ENCODE results near the gene PDE3A.

The PDE3A gene

DNA sequence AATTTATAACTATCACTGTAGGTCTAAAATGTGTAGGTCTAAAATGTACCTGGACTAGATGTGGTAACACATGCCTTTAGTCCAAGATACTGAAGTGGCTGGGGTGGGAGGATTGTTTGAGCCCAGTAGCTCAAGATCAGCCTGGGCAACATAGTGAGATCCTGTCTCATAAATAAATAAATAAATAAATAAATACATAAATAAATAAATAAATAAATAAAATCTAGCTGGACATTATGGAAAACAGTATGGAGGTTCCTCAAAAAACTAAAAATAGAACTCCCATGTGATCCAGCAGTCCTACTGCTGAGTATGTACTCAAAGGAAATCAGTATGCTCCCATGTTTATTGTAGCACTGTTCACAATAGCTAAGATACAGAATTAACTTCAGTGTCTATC lies 24.0 kb downstream of the PDE3A start:
- Mint-ChIP-seq H3K9me3 (no peaks in the 10 kb centered on the region), H3K27ac (no peak overlapping the region), H3K4me3 (no peak overlapping the region), H3K36me3 (no peaks in the 10 kb centered on the region), H3K4me1 (no peaks in the 10 kb centered on the region), H3K27me3 (no peaks in the 10 kb centered on the region)
- DNase-seq (no peak), ATAC-seq (replicated peaks) (no peak)

DNA sequence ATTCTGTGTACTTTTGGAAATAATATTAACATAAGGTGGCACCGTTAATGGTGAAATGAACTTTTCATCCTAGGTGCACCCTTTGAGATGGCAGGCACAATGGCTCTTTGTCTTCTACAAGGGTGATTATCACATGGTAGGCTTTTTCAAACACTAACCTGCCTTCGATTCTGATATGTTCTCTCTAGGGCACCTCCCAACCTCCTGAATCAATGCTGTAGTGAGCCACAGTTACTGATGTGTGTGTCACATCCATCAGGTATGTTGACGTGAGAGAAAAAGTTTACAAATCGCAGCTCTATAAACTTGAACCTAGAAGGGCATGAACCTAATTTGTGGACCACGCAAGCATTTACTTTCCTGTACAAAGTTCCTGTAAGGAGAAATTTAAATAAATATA lies 25.4 kb downstream of the PDE3A start:
- Mint-ChIP-seq H3K9me3 (no peaks in the 10 kb centered on the region), H3K4me3 (no peak overlapping the region), H3K27ac (no peak overlapping the region), H3K27me3 (no peaks in the 10 kb centered on the region), H3K36me3 (no peaks in the 10 kb centered on the region), H3K4me1 (no peaks in the 10 kb centered on the region)
- DNase-seq (no peak), ATAC-seq (replicated peaks) (no peak)

DNA sequence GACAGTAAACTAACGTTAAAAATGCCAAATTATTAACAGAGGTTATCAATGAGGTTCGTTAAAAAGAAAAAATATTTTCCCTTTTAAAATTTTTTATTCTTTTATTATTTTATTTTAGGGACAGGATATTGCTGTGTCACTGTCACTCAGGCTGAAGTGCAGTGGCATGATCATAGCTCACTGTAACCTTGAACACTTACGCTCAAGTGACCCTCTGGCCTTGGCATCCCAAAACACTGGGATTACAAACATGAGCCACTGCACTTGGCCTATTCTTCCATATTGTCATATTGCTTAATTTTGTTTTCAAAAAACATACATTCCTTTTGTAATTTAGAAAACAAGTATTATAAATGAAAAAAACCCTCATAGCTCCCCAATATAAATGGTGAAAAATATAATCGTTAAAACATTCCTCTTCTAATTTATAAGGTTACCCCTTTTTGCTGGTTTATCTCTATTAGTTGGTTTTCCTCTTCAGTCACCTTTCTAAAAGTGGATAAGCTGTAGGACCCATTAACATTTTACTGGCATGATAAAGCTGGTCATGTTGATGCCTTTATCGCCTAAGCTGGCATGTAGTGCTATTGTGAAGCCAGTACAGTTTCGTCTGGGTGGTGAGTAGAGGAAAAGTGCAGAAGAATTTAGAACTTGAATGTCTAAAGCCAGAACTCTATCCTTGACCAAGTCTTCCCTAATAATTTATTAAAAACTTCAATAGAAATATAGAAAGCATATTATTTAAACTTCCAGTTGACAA lies 27.6 kb downstream of the PDE3A start:
- Mint-ChIP-seq H3K27me3 (no peaks in the 10 kb centered on the region), H3K4me1 (no peaks in the 10 kb centered on the region), H3K4me3 (no peak overlapping the region), H3K9me3 (no peaks in the 10 kb centered on the region), H3K36me3 (no peaks in the 10 kb centered on the region), H3K27ac (no peak overlapping the region)
- ATAC-seq (replicated peaks) (no peak), DNase-seq (no peak)

DNA sequence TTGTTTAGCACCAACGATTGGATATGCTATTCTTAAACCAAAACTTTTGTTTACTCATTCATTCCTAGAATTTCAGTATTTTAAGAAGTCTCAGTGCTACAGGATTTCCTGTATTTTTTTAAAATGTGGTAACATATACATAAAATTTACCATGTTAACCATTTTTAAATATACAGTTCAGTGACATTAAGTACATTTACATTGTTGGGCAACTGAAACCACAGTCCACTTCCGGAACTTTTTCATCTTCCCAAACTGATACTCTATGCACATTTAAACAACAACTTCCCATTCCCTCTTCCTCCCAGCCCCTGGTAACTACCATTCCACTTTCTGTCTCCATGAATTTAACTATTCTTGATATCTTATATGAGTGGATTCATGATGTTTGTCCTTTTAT lies 30.3 kb downstream of the PDE3A start:
- Mint-ChIP-seq H3K4me3 (no peak overlapping the region), H3K9me3 (no peaks in the 10 kb centered on the region), H3K27me3 (no peaks in the 10 kb centered on the region), H3K36me3 (no peaks in the 10 kb centered on the region), H3K4me1 (no peaks in the 10 kb centered on the region), H3K27ac (no peak overlapping the region)
- ATAC-seq (replicated peaks) (no peak), DNase-seq (no peak)

DNA sequence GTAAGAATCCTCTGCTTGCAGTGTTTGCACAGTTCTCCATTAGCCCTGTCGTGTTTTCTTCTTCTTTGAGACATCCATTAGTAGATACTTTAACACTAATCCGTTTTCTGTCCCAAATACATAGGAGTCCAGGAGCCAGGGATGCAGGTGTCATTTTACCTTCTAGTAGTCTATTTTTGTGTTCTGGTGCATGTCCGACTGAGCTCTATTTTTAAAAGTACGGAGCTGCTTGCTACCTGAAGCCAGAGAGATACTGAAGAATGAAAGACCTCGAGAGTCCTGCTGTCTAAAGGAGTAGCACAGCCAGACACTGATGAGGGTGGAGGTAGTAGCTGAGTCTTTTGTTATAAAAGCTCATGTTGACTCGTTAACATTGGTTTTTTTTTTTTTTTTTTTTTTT lies 31.7 kb downstream of the PDE3A start:
- no peaks in the 10 kb centered on the region for H3K36me3 Mint-ChIP-seq
- H3K4me1 Mint-ChIP-seq: peaks cover 3 to 4% of the 10 kb centered on the region in 2 donors
- H3K27ac Mint-ChIP-seq: no peak overlapping the region
- no peak for DNase-seq
- no peak for ATAC-seq (replicated peaks)
- no peaks in the 10 kb centered on the region for H3K27me3 Mint-ChIP-seq
- H3K4me3 Mint-ChIP-seq: no peak overlapping the region
- H3K9me3 Mint-ChIP-seq: no peaks in the 10 kb centered on the region

DNA sequence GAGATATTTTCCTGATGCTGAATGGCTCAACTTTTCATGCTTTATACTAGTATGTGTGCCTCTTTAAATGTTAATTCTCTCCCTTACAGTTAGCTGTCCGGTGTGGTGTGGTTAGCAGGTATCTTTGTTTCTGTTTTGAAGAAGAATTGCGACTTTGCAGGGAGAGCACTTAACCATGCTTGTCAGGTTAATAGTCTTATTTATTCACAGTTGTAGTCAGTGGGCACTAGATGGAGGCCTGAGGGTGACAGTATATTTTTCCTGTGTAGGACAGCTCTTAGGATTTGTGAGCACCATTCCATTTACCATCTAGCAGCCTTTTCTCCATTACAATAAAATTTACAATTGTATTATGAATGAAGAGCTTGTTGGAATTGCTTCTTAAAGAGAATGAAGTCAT lies 34.9 kb downstream of the PDE3A start:
- ATAC-seq (replicated peaks): no peak
- Mint-ChIP-seq H3K27ac (no peak overlapping the region), H3K4me3 (no peak overlapping the region), H3K4me1 (peaks cover 8% of the 10 kb centered on the region in 2 donors), H3K9me3 (no peaks in the 10 kb centered on the region), H3K27me3 (no peaks in the 10 kb centered on the region), H3K36me3 (no peaks in the 10 kb centered on the region)
- no peak for DNase-seq

DNA sequence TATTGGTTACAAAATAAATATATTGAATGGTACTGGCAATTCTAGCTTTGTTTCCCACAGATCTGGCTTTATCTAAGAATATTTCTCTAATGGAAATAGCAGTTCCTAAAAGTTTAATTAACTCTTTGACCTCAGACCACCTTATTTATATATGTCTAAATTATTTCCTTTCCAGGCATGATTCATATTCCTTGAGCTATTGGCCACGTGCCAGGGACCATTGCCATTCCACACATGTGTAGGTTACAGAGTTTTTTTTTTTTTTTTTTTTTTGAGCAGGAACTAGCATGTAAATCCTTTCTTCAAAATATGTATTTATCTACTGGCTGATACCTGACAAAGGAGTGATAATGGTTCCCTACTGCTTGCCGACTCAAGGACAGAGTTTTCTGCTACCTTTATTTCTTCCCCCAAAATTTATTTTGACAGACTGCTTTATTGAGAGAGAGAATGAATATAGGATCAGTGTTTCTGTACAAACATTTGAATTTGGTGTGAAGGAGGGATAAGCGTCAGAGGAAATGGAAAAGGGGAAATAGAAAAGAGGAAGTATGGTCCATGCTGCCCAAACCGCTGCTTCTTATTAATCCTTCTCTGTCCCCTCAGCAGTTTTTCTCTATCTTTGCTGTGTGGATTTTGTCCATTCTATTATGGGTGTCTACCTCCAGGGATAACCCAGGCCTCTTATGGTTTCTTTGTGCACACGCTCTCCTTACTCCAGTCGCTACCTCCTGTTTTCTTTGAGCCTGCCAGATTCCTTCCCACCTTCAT lies 36.4 kb downstream of the PDE3A start:
- peak; percentile 76 to 79 for ATAC-seq (replicated peaks)
- peaks cover 8% of the 10 kb centered on the region in 2 donors for H3K4me1 Mint-ChIP-seq
- peak overlapping the region; percentile 20 for H3K27ac Mint-ChIP-seq
- no peak overlapping the region for H3K4me3 Mint-ChIP-seq
- no peaks in the 10 kb centered on the region for H3K27me3 Mint-ChIP-seq
- H3K36me3 Mint-ChIP-seq: no peaks in the 10 kb centered on the region
- no peak for DNase-seq
- H3K9me3 Mint-ChIP-seq: no peaks in the 10 kb centered on the region

DNA sequence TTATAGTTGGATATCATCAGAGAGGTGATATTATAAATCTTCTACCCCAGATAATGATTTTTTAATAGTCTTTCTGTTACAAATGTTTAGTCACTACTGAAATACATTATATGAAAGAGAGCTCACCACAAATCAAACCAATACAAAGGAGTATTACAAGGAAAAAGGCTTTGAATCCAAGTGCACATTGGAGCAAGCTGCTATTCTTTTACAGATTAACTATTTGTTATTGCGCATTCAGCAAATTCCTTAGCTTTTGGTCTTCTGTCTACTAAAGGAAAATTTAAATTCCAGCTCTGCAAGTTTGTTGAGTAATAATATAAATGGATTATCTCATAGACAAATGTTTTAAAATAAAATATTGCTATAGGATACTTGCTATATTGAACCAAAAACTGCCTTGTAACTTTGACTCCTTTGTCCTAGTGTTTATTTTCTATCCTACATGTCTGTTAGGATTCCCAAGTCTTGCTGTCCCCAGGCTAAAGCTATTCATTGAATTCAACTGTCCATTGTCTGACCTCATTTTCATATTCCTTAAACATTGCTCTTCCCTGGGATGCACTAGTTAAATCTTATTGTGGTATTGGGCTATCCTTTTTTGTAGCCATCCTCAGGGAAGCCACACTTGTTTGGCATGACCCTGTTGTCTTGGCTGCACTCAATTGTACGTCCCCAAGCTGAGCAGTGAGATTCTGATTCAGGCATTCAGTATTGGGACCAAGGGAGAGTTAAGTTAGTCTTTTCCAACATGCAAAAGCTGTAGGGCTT lies 41.5 kb downstream of the PDE3A start:
- Mint-ChIP-seq H3K4me3 (no peak overlapping the region), H3K4me1 (peaks cover 7% of the 10 kb centered on the region in 2 donors), H3K36me3 (no peaks in the 10 kb centered on the region), H3K27ac (no peak overlapping the region), H3K27me3 (no peaks in the 10 kb centered on the region), H3K9me3 (no peaks in the 10 kb centered on the region)
- DNase-seq: no peak
- ATAC-seq (replicated peaks): no peak

DNA sequence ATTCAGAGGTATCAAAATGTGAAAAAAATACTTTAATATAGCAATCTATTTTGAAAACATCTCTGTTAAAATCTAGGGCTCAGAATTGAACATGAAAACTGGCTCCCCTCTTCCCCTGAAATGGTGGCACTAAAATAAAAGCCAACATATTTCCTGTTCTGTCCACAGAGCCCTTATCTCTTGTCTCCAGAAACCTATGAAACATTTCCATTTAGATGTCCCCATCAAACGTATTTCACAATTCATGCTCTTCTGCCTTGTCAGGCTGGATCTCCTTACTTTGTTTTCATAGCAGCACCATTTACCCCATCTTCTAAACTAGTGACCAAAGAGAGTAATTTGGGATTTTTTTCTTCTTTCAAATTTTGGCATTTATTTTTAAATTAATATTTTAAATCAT lies 42.4 kb downstream of the PDE3A start:
- Mint-ChIP-seq H3K4me3 (no peak overlapping the region), H3K27me3 (no peaks in the 10 kb centered on the region), H3K4me1 (peaks cover 0 to 1% of the 10 kb centered on the region in 2 donors), H3K27ac (no peak overlapping the region), H3K36me3 (no peaks in the 10 kb centered on the region), H3K9me3 (no peaks in the 10 kb centered on the region)
- no peak for ATAC-seq (replicated peaks)
- DNase-seq: no peak

DNA sequence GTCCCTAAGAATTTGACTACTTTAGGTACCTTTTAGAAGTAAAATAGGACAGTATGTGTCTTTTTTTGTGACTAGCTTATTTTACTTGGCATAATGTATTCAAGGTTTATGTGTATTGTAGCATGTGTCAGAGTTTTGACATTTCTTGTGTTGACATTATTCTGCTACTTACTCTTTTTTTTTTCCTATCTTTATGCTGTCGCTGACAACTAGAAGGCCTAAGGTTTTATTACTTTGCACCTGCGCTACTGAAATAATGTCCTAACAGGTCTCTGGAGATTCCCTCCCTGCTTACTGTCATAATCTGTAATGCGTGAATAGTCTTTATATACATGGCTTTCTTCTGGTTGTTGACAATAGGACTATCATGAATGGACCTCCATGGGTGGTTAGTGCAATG lies 43.0 kb downstream of the PDE3A start:
- Mint-ChIP-seq H3K36me3 (no peaks in the 10 kb centered on the region), H3K4me1 (no peaks in the 10 kb centered on the region), H3K27me3 (no peaks in the 10 kb centered on the region), H3K27ac (no peak overlapping the region), H3K9me3 (no peaks in the 10 kb centered on the region), H3K4me3 (no peak overlapping the region)
- DNase-seq: no peak
- ATAC-seq (replicated peaks): no peak

DNA sequence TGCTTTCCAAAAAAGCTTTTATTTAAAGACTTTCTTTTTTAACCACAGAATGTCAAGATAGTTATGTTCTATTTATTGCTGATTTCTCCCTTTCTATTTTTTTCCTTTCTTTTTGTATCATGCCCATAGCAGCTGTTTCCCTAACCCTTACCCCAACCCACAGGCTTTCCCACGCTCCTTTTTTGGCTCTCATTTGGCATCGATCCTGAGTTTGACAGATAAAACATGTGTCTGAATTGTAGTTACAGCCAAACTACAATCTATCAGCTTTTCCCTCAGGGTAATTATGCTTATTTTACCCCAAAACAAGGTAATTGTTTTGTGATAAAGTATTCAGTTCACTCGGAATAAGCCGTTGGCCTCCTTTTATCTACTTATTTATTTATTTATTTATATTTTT lies 46.7 kb downstream of the PDE3A start:
- Mint-ChIP-seq H3K4me1 (no peaks in the 10 kb centered on the region), H3K27me3 (no peaks in the 10 kb centered on the region), H3K36me3 (no peaks in the 10 kb centered on the region), H3K9me3 (no peaks in the 10 kb centered on the region), H3K27ac (no peak overlapping the region), H3K4me3 (no peak overlapping the region)
- ATAC-seq (replicated peaks) (no peak), DNase-seq (no peak)

DNA sequence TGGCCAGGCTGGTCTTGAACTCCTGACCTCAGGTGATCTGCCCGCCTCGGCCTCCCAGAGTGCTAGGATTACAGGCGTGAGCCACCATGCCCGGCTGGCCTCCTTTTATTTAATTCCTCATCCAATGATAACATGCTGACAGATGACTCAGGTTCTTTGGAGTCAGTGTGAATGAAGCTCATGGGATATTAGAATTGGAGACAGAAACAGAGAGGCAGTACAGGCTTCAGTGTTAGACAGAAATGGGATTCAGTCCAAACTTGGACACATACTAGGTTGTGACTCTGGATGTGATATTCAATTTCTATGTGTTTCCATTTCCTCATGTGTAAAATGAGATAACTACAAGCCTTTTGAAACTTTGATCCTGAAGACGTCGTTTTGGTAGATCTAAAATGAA lies 47.3 kb downstream of the PDE3A start:
- Mint-ChIP-seq H3K9me3 (no peaks in the 10 kb centered on the region), H3K4me3 (no peak overlapping the region), H3K4me1 (no peaks in the 10 kb centered on the region), H3K27me3 (no peaks in the 10 kb centered on the region), H3K27ac (no peak overlapping the region), H3K36me3 (no peaks in the 10 kb centered on the region)
- ATAC-seq (replicated peaks): no peak
- no peak for DNase-seq

DNA sequence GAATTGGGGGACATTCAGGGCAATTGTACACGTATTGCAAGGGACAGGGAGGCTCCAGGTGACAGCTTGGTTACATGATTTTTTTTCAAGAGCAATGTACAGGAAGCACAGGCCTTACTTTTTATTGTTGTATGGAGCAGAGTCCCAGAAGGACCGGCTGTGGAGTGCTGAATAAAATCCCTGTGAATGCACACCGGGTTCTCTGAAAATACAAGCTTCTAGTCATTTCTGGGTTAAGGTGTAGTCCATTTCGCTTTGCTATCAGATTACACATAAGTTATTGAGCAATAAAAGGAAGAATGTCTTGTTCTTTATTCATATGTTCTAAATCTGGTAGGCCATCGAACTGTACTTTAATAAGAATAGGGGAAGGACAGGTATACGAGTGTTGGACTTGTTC lies 52.2 kb downstream of the PDE3A start:
- H3K4me3 Mint-ChIP-seq: no peak overlapping the region
- no peaks in the 10 kb centered on the region for H3K9me3 Mint-ChIP-seq
- H3K27ac Mint-ChIP-seq: no peak overlapping the region
- no peak for ATAC-seq (replicated peaks)
- no peaks in the 10 kb centered on the region for H3K4me1 Mint-ChIP-seq
- H3K27me3 Mint-ChIP-seq: no peaks in the 10 kb centered on the region
- DNase-seq: no peak
- H3K36me3 Mint-ChIP-seq: no peaks in the 10 kb centered on the region

DNA sequence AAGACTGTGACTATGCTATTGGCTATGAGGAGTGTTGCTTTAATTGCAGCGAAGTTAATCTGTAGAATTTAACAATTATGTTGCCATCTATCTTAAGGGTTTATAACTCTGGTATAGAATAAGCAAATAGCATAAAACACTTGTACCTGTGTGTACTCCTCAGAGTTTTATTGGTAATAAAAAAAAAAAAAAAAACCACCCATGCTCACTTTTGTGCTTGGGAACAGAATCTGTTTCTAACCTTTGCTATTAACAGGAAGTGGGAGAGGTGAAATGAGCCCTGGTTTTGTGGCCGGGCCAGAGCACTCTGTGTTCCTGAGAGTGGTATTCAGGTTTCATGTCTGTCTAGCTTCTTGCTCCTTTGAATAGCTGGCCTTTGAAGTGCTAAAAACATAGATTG lies 53.1 kb downstream of the PDE3A start:
- Mint-ChIP-seq H3K27ac (no peak overlapping the region), H3K27me3 (no peaks in the 10 kb centered on the region), H3K4me3 (no peak overlapping the region), H3K4me1 (no peaks in the 10 kb centered on the region), H3K9me3 (no peaks in the 10 kb centered on the region), H3K36me3 (no peaks in the 10 kb centered on the region)
- DNase-seq: no peak
- no peak for ATAC-seq (replicated peaks)

DNA sequence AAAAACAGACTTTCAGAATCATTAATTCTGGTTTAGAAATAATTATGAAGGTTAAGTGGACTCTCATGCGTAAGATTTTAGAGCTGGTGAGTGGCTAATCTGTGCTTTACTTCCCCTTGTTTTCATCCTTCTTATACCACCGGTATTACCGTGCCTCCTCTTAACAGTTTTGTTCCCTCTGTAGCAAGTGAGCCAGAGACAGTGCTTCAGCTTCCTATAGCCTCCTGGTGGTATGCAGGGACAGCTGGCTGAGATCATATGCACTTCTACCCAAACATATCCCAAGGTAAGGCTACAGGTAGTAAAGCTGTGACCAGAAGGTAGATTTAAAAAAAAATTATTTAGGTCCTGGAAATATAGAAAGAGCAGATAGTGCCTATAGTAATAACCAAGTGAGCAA lies 55.2 kb downstream of the PDE3A start:
- no peak for ATAC-seq (replicated peaks)
- Mint-ChIP-seq H3K4me3 (no peak overlapping the region), H3K36me3 (no peaks in the 10 kb centered on the region), H3K4me1 (no peaks in the 10 kb centered on the region), H3K27ac (no peak overlapping the region), H3K9me3 (no peaks in the 10 kb centered on the region), H3K27me3 (no peaks in the 10 kb centered on the region)
- DNase-seq: no peak

Data from stimulated activated naive B cell treated with anti-CD40 and anti-IgM and Interleukin-4, amounts not matched to agents 10 μg/mL and 1 μg/mL and 100 μg/mL, for 72 hours (primary cell).